Brain pericyte (primary cell): ENCODE data around the gene PHF2.

ENCODE experiments used
- DNase-seq: peaks from one replicate; pipeline ENCODE4 v3.0.0-alpha.2; 2012; ENCODE audit warnings: low read depth, low spot score

Gene PHF2

DNA sequence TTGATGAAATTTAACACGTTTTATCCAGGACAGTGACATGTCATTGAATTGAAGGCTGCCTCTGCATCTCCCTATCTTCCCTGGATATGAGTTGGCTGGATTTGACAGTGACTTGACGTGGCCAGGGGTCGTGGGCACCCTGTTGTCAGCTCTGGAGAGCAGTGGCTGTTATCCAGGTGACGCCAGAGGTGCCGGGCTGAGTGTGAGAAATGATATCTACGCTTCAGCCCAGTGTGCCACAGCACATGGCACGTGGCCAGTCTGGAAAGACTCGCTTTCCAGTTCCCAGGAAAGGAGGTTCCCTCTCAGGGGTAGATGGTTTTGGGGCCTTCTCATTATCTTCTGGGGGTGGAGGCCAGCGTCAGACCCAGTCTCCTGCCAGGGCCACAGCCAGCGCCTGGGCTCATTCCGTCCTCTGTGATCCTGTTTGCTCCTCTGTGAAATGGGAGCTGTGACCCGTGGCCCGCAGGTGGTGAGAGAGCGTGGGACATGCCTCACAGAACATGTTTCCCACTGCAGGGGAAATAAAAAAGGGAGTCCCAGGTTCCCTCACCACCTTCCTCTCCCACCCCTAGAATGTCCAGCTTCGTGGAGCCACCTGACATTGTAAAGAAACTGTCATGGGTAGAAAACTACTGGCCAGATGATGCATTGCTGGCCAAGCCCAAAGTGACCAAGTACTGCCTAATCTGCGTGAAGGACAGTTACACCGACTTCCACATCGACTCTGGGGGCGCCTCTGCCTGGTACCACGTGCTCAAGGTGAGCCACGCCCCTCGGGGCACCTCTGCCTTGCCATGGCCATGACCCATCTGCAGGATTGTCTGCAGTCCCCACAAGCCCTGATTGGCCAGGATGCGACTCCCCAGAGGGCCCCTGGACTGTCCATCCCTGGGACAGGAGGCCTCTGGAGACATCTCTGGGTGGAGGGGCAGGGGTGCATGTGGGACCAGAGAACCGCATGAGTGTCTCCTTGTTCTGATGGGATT lies 76.5 kb downstream of the PHF2 start:
- DNase-seq = no peak

DNA sequence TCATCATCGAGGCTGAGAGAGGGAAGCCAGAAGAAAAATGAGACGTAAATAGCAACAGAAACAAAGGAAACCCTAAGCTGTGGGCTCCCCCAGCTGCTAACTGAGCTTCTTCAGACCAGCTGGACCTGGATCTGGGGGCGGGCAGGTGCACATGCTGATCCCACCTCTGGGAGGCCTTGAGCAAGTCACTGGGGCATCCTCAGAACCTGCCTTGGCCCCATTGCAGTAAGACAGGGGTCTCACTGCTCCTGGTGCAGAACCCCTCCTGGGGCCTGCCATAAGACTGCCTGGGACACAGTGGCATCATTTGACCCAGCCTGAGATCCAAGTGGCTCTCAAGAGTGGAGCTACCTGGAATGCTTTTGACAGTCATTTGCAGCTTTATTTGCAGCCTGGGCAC lies 77.4 kb downstream of the PHF2 start:
- no peak for DNase-seq

DNA sequence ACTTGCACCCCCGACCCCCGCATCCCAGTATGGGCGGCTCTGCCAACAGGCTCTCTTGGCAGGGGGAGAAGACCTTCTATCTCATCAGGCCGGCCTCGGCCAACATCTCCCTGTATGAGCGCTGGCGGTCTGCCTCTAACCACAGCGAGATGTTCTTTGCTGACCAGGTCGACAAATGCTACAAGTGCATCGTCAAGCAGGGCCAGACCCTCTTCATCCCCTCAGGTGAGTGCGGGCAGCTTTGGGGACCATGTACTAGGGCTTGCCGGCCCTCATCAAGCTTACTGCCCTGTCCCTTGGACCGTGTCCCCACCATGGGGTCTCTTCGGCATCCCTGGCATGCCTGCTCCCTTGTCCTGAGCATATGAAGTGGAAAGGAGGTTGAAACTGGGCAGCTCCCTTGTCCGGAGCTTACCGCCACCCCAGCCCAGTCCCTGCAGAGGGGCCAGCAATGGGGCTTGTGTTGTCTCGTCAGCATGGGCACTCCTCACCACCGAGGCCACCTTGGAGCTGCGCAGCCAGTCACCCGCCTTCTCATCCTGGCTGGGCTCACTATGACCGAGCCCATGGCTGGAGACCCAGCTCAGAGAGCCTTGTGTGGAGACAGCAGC lies 78.1 kb downstream of the PHF2 start:
- DNase-seq = no peak

DNA sequence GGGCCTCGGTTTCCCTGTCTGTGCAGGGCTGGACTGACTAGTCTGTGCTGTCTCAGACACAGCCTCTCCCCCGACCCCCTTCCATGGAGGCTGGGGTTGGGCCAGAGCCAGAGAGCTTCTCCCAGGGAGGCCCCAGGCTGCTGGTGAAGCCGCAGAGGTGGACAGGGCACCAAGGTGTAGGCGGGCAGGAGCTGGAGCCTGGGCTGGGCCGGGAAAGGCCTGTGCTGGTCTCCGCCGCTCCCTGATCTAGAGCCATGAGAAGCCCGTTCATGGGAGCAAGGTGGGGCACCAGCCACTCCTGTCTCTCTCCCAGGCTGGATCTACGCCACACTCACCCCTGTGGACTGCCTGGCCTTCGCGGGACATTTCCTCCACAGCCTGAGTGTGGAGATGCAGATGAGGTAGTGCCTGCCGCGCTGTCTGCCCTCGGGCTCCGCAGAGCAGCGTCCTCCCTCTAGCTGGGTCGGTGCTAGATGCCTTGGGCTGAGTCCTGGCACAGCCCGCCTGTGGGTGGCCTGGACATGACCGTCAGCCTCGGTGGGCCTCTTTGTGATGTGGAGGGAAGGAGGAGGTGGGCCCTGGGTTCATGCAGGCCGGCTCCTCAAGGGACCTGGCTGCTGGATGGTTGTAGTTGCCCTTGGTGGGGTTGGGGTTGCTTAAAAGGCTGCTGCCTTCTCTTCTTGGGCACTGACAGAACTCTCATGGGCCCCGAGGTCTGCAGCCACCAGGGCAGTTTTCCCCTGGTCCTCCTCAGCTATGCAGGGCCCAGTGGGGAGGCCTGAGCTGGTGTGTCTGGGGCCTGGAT lies 79.4 kb downstream of the PHF2 start:
- DNase-seq = no peak

DNA sequence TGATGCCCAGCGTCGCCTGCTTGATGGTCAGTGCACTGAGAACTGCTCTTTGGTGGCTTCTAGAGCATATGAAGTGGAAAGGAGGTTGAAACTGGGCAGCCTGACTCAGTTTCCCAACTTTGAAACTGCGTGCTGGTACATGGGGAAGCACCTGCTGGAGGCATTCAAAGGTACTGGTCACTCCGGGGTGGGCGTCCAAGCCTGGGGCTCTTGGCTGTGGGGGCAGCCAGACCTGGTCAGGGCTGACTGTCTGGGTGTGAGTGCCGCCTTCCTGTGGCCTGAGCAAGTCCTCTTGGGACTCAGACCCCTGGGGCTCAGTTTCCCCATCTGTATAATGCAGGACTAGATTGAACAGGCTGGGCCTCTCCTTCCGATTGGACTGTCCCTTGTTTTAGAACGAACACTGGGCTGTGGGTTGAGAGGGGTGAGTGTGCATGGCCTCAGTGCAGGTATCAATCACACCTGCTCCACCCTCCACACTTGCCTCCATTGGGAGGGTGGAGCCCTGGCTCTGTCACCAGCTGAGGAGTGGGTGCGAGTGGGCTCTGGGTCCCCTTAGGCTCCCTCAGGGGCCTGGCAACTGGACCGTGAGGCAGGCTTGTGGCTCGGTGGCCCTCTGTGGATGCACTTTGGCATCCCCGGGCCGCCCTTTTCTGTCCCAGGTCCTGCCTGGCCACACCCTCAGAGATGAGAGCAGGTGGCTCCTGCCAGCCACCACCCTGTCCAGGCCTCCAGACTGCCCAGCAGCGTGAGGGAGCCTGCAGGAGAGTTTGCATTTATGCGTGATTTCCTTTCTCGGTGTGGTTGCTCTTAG lies 80.2 kb downstream of the PHF2 start:
- no peak for DNase-seq

DNA sequence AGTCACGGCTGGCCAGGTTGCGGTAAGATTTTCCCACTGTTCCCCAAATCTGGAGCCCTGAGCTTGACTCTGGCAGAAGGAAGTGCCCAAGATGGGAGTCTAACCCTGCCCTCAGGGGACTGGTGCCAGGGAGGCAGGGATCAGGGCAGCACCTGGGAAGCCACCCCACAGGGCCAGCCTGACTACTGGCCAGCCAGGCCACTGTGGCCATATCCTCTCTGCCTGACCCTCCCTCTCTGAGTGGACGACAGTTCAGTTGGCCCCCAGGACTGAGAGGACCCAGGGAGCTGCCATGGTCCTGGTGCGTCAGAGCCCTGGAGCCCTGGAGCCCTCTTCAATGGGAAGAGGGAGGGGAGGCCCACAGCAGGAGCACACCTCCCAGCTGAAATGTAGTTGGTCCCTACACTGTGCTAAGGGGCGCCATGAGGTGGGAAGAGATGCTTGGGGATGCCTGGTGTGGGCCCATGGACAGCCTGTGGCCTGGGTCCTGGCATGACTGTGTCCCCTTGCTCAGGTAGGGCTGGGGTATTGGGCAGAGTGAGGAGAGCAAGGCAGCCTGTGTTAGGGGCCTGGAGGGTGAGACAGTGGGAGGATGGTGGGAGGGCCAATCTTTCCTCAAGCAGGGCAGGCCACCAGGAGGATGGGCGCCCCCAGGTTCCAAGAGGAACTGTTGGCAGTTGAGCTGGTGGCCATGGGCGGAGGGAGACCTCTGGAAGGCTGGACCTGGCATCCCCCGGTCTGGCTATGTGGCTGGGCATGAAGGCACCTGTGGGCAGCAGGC lies 81.1 kb downstream of the PHF2 start:
- no peak for DNase-seq

DNA sequence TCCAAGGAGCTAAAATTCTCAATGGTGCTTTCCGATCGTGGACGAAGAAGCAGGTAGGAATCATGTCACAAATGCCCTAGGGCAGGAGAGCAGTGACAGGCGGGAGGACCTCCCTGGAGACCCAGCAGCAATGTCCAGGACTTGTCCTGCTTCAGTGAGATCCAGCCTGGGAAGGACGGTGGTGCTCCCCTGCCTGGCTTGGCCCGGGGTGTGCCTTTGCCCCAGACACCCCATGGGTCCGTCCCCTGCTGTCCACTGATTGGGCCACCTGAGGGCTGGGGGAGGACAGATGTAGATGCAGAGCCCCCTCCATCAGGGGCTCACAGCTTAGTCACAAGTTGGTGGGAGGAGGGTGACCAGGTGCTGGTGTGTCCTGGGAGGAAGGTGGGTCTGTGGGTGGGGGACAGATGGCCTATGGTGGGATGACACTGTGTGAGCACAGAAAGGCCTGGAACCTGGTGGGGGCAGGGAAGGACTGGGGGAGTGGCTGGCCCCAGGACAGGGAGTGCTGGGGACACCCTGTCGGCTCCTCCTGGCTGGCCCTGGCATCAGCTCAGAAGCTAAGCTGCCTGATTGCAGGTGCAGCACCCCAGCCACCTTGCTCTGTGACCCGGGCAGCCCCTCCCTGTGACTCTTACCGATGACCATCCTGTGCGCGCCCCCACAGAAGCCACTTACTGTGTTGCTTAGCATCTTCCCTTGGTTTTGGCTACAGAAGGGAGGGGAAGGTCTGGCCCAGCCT lies 82.0 kb downstream of the PHF2 start:
- no peak for DNase-seq

DNA sequence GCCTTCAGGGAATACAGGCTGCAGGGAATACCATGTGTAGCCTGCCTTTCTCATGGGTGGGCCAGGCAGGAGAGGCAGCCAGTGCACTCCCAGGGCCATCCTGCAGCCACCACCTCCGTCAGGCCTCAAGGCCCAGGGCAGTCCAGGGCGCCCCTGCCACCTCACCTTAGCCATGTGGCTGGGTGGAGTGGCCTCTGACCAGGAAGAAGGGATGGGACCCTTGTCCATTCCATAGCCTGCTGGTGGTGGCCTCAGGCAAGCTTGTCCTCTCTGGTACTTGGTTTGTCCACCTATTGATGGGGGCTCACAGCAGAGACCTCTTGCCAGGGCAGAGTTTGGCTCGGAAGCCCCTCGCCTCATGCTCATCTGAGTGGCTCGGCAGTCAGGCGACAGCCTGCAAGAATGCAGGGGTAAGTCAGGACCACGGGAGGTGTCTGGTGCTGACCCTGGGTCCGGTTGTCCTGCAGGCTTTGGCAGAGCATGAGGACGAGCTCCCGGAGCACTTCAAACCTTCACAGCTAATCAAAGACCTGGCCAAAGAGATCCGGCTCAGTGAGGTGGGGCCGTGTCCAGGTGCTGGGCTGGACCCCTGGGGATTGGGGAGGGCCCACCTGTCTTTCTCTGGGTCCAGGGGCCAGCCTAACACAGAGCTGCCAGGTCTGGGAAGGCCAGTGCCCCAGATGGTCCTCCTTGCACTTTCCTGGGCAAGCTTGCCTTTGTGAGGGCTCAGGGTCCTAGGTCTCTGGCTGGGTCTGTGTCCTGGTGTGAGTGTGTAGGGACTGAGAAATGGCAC lies 82.9 kb downstream of the PHF2 start:
- no peak for DNase-seq

DNA sequence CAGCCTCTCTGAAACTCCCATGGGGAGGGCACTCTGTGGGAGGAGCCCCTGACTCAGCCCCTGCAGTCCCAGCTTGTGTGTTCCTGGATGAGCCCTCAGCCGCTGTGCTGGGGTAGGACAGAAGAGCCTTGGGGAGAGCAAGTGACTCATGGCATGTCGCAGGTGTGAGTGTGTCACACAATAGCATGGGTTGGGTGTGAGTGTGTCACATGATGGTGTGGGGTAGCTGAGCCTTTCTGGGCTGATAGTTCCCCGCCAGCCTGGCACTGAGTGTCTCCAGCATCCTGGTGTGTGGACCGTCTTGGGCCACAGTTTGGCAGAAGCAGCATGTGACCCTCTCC lies 83.4 kb downstream of the PHF2 start:
- no peak for DNase-seq

DNA sequence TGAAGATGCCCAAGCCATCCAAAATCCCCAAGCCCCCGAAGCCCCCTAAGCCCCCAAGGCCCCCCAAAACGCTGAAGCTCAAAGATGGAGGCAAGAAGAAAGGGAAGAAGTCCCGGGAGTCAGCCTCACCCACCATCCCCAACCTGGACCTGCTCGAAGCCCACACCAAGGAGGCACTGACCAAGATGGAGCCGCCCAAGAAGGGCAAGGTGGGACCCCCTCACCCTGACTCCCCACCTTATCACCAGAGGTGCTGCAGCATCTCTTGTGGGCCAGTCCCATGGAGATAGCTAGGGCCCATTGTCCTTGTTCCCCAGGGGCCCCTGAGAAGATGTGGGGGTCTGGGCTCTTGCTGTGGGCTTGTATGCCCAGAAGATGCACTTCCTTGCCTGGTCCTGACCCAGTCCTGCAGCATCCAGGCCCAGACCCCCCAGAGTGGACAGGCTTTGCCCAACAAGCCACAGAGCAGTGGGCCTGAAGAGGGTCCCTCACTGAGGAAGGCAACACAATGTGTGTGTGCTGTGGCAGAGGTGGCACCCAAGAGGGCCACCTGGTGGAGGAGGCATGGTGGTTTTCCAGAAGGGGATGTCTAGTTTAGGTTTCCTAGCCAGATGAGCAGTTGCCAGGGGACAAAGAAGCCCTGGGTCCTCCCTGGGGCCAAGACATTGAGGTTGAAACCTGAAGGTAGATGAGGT lies 84.1 kb downstream of the PHF2 start:
- no peak for DNase-seq

DNA sequence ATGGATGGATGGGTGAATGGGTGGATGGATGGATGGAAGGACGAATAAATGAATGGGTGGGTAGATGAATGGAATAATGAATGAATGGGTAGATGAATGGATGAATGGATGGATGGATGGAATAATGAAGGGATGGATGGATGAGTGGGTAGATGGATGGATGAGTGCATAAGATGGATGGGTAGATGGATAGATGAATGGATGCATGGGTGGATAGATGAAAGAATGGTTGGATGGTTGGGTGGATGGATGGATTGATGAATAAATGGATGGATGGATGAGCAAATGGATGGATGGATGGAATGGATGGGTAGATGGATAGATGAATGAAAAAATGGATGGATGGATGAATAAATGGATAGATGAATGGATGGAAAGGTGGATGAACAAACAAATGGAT lies 85.2 kb downstream of the PHF2 start:
- DNase-seq = no peak

DNA sequence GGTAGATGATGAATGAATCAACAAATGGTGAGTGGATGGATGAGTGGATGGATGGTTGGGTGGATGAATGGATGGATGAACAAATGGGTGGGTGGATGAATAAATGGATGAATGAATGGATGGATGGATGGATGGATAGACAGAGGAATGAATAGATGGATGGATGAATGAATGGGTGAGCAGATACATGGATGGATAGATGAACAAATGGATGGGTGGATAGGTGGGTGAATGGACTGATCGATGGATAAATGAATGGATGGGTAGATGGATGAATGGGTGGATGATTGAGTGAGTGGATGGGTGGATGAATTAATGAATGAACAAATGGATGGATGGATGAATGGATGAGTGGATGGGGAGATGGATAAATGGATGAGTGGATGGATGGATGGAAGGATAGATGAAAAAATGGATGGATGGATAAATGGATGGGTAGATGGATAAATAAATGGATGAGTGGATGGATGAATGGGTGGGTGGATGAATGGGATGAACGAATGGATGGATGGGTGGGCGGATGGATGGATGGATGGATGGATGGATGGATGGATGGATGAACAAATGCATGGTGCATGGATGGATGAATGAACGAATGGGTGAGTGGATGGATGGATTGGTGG lies 85.7 kb downstream of the PHF2 start:
- no peak for DNase-seq

DNA sequence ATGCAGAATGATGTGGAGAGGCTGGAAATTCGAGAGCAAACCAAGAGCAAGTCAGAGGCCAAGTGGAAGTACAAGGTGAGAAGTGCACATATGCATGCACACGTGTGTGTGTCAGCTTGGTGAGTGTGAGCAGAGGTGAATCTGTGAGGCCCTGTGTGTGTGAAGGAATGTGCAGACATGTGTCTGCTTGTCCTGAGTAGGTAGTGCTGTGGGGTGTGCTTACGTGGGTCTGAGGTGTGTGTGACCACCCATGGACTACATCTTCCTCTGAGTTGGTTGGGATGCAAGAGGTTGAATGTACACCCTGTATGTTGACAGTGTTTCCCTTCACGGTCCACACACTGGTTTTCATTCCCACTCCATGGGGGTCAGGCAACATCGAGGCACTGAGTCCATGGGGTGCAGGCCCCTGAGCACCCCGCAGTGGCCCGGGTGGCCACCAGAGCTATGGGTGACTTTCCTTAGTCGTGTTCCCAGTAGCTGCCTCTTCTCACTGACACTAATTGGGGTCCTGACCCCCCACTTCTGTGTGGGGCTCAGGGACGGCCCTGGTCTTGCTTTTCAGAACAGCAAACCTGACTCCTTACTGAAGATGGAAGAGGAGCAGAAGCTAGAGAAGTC lies 86.7 kb downstream of the PHF2 start:
- no peak for DNase-seq

DNA sequence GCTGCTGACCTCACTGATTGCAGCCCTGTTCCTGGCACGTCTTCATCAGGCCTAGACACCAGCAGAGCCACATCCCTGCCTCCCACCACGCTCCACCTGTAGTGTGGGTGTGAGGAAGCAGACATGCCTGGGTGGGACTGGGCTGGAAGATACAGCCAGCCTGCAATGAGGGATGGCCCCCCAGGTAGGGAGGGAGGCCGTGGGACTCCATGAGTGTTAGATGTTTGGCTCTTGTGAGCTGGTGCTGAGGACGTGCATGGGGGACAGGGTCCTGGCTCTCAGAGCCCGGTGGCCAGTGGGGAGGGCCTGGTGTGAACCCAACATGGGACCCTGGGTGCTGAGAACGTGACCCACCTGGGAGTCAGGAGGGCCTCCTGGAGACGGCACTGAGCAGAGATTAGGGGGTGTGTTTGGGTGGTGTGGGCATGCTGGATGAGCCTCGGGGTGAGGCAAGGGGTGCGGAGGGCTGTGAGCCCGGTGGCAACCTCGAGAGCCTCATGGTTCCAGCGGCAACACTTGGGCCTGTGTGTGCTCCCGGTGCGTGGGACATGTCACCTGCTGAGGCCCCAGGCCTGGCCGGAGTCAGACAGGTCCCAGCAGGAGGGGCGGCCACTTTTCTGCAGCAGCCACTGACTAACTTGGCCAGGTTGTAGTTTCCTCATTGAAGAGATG lies 87.6 kb downstream of the PHF2 start:
- no peak for DNase-seq

DNA sequence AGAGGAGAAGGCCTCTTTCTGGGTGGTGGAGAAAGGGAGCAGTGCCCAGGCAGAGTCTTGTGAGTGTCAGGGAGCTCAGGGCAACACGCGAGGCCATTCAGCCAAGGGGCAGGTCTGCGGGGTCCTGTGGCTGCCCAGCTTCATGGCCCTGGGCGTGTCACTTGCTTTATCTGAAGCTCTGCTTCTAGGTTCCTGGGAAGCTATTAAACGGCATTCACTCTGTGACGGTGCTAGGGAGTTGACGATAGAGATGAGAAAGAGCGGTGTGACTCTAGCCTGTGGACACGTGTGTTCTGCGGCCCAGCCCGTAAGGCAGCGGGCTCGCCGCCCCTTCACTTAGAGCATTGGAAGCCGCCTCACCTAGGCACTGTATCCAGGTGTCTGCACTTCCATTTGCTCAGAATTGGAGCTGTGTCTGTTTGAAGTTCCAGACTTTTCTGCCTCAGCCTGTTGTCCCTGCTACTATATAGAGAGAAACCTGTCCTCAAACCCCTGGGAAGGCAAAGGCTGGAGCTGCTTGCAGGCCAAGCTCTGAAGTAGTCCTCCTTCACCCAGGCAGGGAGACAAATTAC lies 88.3 kb downstream of the PHF2 start:
- no peak for DNase-seq

DNA sequence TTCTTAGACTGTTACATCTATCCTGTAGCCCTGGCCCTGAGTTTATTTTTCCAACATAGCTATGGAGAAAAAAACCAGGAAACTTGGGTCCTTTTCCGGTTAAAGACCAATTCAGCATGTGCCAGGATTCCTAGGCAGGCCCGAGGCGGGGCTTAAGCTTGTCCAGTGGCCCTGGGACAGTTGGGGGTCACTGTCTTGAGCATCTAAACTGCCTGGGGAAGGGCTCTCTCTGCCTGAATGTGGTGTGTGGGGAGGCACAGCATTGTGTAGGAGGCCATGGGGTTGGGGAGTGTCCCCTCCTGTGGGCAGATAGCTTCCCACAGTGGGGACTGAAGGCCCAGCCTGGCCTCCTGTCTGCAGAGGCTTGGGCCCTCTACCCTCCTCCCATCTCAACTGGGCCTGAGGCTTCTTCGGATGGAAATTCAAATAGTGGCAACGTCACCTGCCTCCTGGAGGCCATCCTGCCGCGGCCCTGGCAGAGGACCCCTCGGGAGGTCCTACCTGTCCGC lies 88.8 kb downstream of the PHF2 start:
- no peak for DNase-seq
